Right lobe of liver (tissue), 6 donors: ENCODE results near the gene C11orf97. TPM values are rescaled to one million over a fixed set of nuclear protein-coding genes. Genes with fewer than 3 reads are reported as not detected.

Source experiments
- ATAC-seq, 4 donors: fragments of 200-7000 bp; cut with Tn5 transposase; one replicate each; pipeline ENCODE4 v1.9.1; 2020; ENCODE audit warnings: mild to moderate bottlenecking in 4 of 4, moderate library complexity in 4 of 4
- DNase-seq, 3 donors: peaks; one replicate each; pipeline ENCODE4 v3.0.0-alpha.2; 2020
- H3K27ac ChIP-seq, 3 donors: fragments of 200-600 bp; one replicate each; pipeline ENCODE4 v1.8.0; 2022
- H3K27me3 ChIP-seq, 2 donors: fragments of 200-600 bp; one replicate each; pipeline ENCODE4 v1.8.0; 2022
- H3K36me3 ChIP-seq, 4 donors: fragments of 200-600 bp; sonication (generic) in 1 of 4; one replicate each; pipeline versions ENCODE4 v1.5.1 to v1.8.0; 2017 to 2022; ENCODE audit warnings: control low read depth in 1 of 4
- H3K4me1 ChIP-seq, 4 donors: fragments of 200-600 bp; sonication (generic) in 1 of 4; one replicate each; pipeline versions ENCODE4 v1.5.1 to v1.8.0; 2017 to 2022; ENCODE audit warnings: control low read depth in 1 of 4
- H3K4me3 ChIP-seq, 3 donors: fragments of 200-600 bp; one replicate each; pipeline ENCODE4 v1.8.0; 2022
- H3K9me3 ChIP-seq, 4 donors: fragments of 200-600 bp; sonication (generic) in 1 of 4; one replicate each; pipeline versions ENCODE4 v1.5.1 to v1.8.0; 2017 to 2022; ENCODE audit warnings: control low read depth in 1 of 4
- POLR2A ChIP-seq: fragments of 450-650 bp; IDR thresholded peaks from one replicate; pipeline ENCODE4 v1.6.1; 2017; ENCODE audit warnings: antibody characterized with exemption, mild to moderate bottlenecking
- WGBS: methylation state at CpG from one replicate; pipeline ENCODE4 v1.1.6; 2018; ENCODE audit warnings: low coverage, low lambda C conversion rate; ENCODE audit not compliant: insufficient coverage; ENCODE audit errors: missing lambda C conversion rate; 5-methylcytosine and 5-hydroxymethylcytosine counted together
- intact Hi-C, 2 donors: fragments of 100-400 bp; cut with DNase I; formaldehyde crosslinking; loops; one replicate each; pipeline versions ENCODE4 v1.11.2 to v1.14.1; 2022
- microRNA counts: library from miRNA; unstranded; fragments of <30 nt; microRNA quantifications from one replicate; lab custom pipeline; 2016
- microRNA-seq, 2 donors: library from miRNA; unstranded; fragments of <30 nt; microRNA quantifications; one replicate each; pipeline ENCODE4, GENCODE V29; 2019 to 2020
- small RNA-seq, 2 experiments: library from RNA; depleted of rRNA; stranded (forward); fragments of <200 nt; gene quantifications; one replicate each; pipeline ENCODE3, GENCODE V24; 2016
- total RNA-seq, 6 experiments: library from RNA; depleted of rRNA in 2 of 6; stranded (reverse); fragments of >200 nt in 2 of 6; fragmentation: NEBNext Ultra II Directional in 3 of 6; extraction: Animal tissue kit (Norgen Biotek cat#: 25700) in 3 of 6; gene quantifications; one replicate each; pipeline versions ENCODE4 v1.1.0 to v1.2.4, GENCODE V29; 2016 to 2023
- TF ChIP-seq, protein P1 (sequence below), 4 donors: fragments of 200-600 bp in 3 of 4; fragments of 450-650 bp in 1 of 4; IDR thresholded peaks; one replicate each; pipeline versions ENCODE4 v1.5.1 to v1.8.0; 2016 to 2022; ENCODE audit warnings: antibody characterized with exemption in 4 of 4, mild to moderate bottlenecking in 2 of 4
- donor health status: DM: no; HTN: yes; CAD: no.
- donor health status: DM: no; HTN: no; CAD: no.
- donor health status: DM: no; HTN: no; CAD: no.
- donor health status: DM: no; HTN: yes; CAD: no.
- donor health status: DM: no; HTN: yes; CAD: no.

C11orf97 gene
- total RNA-seq, 6 experiments from 2014 or later: 0.40 to 1.7 TPM; not detected in 4

DNA sequence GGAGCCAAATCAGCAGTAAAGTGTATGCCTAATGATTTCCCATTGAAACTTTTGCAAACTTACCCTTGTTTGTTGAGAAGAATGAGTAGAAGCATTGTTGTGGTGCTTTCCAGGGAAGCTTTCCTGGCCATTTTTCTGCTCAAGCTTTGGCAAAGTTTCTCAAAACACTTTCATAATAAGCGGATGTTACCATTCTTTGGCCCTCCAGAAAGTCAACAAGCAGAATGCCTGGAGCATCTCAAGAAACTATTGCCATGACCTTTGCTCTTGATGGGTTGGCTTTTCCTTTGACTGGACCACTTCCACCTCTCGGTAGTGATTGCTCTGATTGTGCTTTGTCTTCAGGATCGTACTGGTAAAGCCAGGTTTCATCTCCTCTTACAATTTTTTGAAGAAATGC lies 65.6 kb downstream of the C11orf97 start:
- TF ChIP-seq POLR2A: no peak
- TF ChIP-seq, protein P1, sequence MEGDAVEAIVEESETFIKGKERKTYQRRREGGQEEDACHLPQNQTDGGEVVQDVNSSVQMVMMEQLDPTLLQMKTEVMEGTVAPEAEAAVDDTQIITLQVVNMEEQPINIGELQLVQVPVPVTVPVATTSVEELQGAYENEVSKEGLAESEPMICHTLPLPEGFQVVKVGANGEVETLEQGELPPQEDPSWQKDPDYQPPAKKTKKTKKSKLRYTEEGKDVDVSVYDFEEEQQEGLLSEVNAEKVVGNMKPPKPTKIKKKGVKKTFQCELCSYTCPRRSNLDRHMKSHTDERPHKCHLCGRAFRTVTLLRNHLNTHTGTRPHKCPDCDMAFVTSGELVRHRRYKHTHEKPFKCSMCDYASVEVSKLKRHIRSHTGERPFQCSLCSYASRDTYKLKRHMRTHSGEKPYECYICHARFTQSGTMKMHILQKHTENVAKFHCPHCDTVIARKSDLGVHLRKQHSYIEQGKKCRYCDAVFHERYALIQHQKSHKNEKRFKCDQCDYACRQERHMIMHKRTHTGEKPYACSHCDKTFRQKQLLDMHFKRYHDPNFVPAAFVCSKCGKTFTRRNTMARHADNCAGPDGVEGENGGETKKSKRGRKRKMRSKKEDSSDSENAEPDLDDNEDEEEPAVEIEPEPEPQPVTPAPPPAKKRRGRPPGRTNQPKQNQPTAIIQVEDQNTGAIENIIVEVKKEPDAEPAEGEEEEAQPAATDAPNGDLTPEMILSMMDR (IDR thresholded peaks at IDR 0.05): no peak
- no peaks in the 10 kb centered on the region for H3K36me3 ChIP-seq

More for the DNA sequence above, 65.6 kb downstream of the C11orf97 start:
- Histone ChIP-seq H3K4me3 (no peak overlapping the region), H3K27me3 (no peaks in the 10 kb centered on the region), H3K27ac (no peak overlapping the region), H3K4me1 (no peaks in the 10 kb centered on the region), H3K9me3 (no peaks in the 10 kb centered on the region)
- no peak for DNase-seq
- no peak for ATAC-seq
- intact Hi-C loops: no loop called here
- WGBS: 84% methylated on average over 3 of the region's 3 CpGs

MicroRNA genes within 50 kb of the gene (microRNA counts, 767-probe panel; counts per million panel counts)
- microRNA hsa-miR-548l (lab: Ali Mortazavi, UCI): 237 counts per million

Small RNAs within 50 kb of the gene (microRNA-seq; reads per million reads assigned to microRNA genes)
- gene MIR548L: 4.5 to 4.9 reads per million in 2 donors

Small RNAs within 50 kb of the gene (small RNA-seq; reads per million reads assigned to genes)
- 0 reads per million in 2 experiments for gene MIR548L

Other genes with a start within 250 kb of the C11orf97 start
- not detected for gene IZUMO1R, start 207.9 kb upstream of the C11orf97 start, total RNA-seq
- under 1 TPM in 4 of 6 experiments, not detected in 2; 0.04 to 0.22 (median 0.12) TPM for gene GPR83, start 111.0 kb upstream of the C11orf97 start, total RNA-seq
- gene MRE11, start 18.6 kb upstream of the C11orf97 start, total RNA-seq: 1 to 10 TPM; 4.5 to 7.7 (median 5.0) TPM
- 1 to 10 TPM; 4.4 to 6.6 (median 5.1) TPM for gene ANKRD49, start 18.5 kb upstream of the C11orf97 start, total RNA-seq
- 1 to 10 TPM in 5 of 6 experiments, under 1 TPM in 1; 0.90 to 3.1 (median 2.0) TPM for gene FUT4, start 31.5 kb downstream of the C11orf97 start, total RNA-seq
- under 1 TPM; 0.12 to 0.71 (median 0.51) TPM for gene PIWIL4, start 54.9 kb downstream of the C11orf97 start, total RNA-seq